ENCODE data around the gene LIPC.

Gene LIPC

GRCh38 chr15:58556028-58556361 is 124.2 kb downstream of the LIPC start:
- H3K9me3 ChIP-seq = no peaks in the 10 kb centered on the region
- H3K4me3 ChIP-seq (ENCODE audit: low read depth in 1 of 2, low read length in 1 of 2) = no peak overlapping the region
- H3K36me3 ChIP-seq = no peaks in the 10 kb centered on the region
- peaks cover 12 to 15% of the 10 kb centered on the region in 2 experiments for H3K4me1 ChIP-seq (ENCODE audit: control insufficient read depth in 1 of 2, insufficient read depth in 1 of 2, low read depth in 1 of 2, low read length in 1 of 2)
- H3K27me3 ChIP-seq = no peaks in the 10 kb centered on the region
- TF ChIP-seq CTCF (IDR thresholded peaks at IDR 0.05) = no peak
- H3K27ac ChIP-seq = no peak overlapping the region

- Histone ChIP-seq H3K4me3 (ENCODE audit: low read depth in 1 of 2, low read length in 1 of 2) (no peak overlapping the region), H3K4me1 (ENCODE audit: control insufficient read depth in 1 of 2, insufficient read depth in 1 of 2, low read depth in 1 of 2, low read length in 1 of 2) (peaks cover 8 to 9% of the 10 kb centered on the region in 2 experiments), H3K36me3 (no peaks in the 10 kb centered on the region), H3K9me3 (no peaks in the 10 kb centered on the region), H3K27ac (no peak overlapping the region), H3K27me3 (no peaks in the 10 kb centered on the region)
- TF ChIP-seq CTCF (IDR thresholded peaks at IDR 0.05) = no peak
These were observed 124.8 kb downstream of the LIPC start for GRCh38 chr15:58556541-58556940.

GRCh38 chr15:58558777-58559176 is 127.0 kb downstream of the LIPC start:
- Histone ChIP-seq H3K27ac (no peak overlapping the region), H3K9me3 (no peaks in the 10 kb centered on the region), H3K4me1 (ENCODE audit: control insufficient read depth in 1 of 2, insufficient read depth in 1 of 2, low read depth in 1 of 2, low read length in 1 of 2) (no peaks in the 10 kb centered on the region), H3K27me3 (no peaks in the 10 kb centered on the region), H3K36me3 (no peaks in the 10 kb centered on the region), H3K4me3 (ENCODE audit: low read depth in 1 of 2, low read length in 1 of 2) (no peak overlapping the region)
- no peak for TF ChIP-seq CTCF (IDR thresholded peaks at IDR 0.05)

- no peak for TF ChIP-seq CTCF (IDR thresholded peaks at IDR 0.05)
- Histone ChIP-seq H3K4me3 (ENCODE audit: low read depth in 1 of 2, low read length in 1 of 2) (no peak overlapping the region), H3K27ac (no peak overlapping the region), H3K9me3 (no peaks in the 10 kb centered on the region), H3K27me3 (no peaks in the 10 kb centered on the region), H3K36me3 (no peaks in the 10 kb centered on the region), H3K4me1 (ENCODE audit: control insufficient read depth in 1 of 2, insufficient read depth in 1 of 2, low read depth in 1 of 2, low read length in 1 of 2) (no peaks in the 10 kb centered on the region)
These were observed 128.3 kb downstream of the LIPC start for GRCh38 chr15:58559904-58560588.

GRCh38 chr15:58561321-58561720 is 129.5 kb downstream of the LIPC start:
- no peaks in the 10 kb centered on the region for H3K27me3 ChIP-seq
- no peaks in the 10 kb centered on the region for H3K9me3 ChIP-seq
- no peak overlapping the region for H3K4me3 ChIP-seq (ENCODE audit: low read depth in 1 of 2, low read length in 1 of 2)
- no peak for TF ChIP-seq CTCF (IDR thresholded peaks at IDR 0.05)
- no peaks in the 10 kb centered on the region for H3K4me1 ChIP-seq (ENCODE audit: control insufficient read depth in 1 of 2, insufficient read depth in 1 of 2, low read depth in 1 of 2, low read length in 1 of 2)
- H3K36me3 ChIP-seq = no peaks in the 10 kb centered on the region
- H3K27ac ChIP-seq = no peak overlapping the region
